ENCODE measurements around the gene SLC36A3.
"Not testable (repeated sequence)": the region's sequence is repeated elsewhere in the genome, so short reads cannot be mapped to it uniquely, and the experiment has no call there.

Gene SLC36A3

DNA sequence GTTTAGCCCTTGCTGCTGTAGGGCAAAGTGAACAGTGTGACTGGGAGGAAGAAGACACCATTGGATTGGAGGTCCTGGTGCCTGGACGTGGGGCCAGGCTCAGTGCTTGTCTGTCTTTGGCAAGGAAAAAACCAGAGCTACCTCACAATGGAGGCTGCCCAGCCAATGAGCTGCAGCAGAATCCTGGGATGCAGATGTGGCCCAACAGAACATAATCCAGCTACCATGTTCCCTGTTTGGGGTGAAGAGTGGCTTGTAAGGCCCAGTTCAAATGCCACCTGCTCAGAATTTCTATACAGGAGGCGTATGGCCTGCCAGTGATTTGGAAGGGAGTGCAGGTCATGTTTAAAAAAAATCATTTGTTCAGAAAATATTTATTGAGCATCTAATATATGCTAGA, at the start of gene SLC36A3:
TSS of gene SLC36A3 (minus strand) at position 101 of the 400 bp plus-strand sequence. CDS start 412 bp downstream, outside the sequence.
- DNase-seq (ENCODE audit: low read depth in 2 of 3, low spot score in 1 of 3), result no peak

- DNase-seq (ENCODE audit: low read depth in 2 of 3, low spot score in 1 of 3), result no peak
These were observed 48.1 kb upstream of the SLC36A3 start for GRCh38 chr5:151351671-151352070.

- DNase-seq (ENCODE audit: low read depth in 2 of 3, low spot score in 1 of 3), result no peak
These were observed 45.2 kb upstream of the SLC36A3 start for GRCh38 chr5:151348789-151349188.

- DNase-seq (ENCODE audit: low read depth in 2 of 3, low spot score in 1 of 3), result no peak
These were observed 43.8 kb upstream of the SLC36A3 start, which contains the start of gene SLC36A2 for GRCh38 chr5:151347369-151347768. TSS of gene SLC36A2 (minus strand) at chr5:151347559. CDS start at chr5:151347460, 99 bp downstream.

DNA sequence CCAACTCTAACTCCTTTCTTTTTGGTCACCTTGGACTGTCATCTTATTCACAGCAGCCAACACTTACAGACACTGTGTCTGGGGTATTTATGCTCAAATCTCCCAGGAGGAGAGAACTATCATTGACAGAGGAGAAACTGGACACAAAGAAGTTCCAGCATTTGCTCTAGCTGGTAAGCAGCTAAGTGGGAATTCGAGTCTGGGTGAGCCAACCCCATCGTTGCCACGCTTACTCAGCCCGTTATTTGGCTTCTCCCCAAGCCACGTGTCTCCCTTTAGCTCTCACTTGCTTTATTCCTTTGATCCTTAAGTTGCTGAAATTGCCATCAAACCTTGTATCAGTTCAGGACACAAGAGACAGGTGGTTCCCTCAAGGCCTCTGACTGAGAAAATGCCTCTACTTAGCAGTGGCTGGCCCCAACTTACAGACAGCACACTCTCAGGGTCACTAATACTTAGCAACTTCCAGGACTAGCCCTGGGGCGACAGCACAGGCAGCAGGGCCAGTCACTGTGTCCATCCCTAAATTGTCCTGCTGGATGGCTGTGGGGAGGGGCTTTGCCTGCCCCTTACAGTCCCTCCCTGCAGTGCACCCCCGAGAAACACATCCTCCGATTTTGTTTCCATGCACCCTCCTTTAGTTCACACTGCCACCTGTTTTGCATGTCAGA, 42.4 kb upstream of the SLC36A3 start:
- no peak for DNase-seq (ENCODE audit: low read depth in 2 of 3, low spot score in 1 of 3)

- DNase-seq (ENCODE audit: low read depth in 2 of 3, low spot score in 1 of 3), result no peak
These were observed 41.7 kb upstream of the SLC36A3 start for GRCh38 chr5:151345187-151345807.

DNA sequence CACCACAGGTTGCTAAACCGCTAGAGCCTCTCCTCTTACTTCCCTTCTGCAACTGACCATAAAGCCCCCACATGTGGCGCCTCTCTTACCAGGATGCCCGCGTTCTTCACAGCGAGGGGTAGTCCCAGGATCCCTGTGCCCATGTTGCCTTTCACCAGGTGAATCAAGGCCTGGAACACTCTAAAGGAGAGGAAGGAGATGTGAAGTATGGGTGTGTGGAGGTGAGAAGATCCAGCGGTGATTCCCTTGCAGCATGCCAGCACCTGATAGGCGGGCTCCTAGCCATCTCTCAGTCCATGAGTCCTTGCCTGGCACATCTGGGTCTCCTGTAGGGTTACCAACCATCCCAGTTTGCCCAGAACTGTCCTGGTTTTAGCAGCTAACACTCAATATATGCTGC, 40.5 kb upstream of the SLC36A3 start:
- DNase-seq (ENCODE audit: low read depth in 2 of 3, low spot score in 1 of 3), result no peak

GRCh38 chr5:151340004-151340403, 36.4 kb upstream of the SLC36A3 start:
- no peak for DNase-seq (ENCODE audit: low read depth in 2 of 3, low spot score in 1 of 3)

GRCh38 chr5:151338734-151339133, 35.2 kb upstream of the SLC36A3 start:
- no peak for DNase-seq (ENCODE audit: low read depth in 2 of 3, low spot score in 1 of 3)

- DNase-seq (ENCODE audit: low read depth in 2 of 3, low spot score in 1 of 3), result no peak
These were observed 29.3 kb upstream of the SLC36A3 start for GRCh38 chr5:151332857-151333256.

DNA sequence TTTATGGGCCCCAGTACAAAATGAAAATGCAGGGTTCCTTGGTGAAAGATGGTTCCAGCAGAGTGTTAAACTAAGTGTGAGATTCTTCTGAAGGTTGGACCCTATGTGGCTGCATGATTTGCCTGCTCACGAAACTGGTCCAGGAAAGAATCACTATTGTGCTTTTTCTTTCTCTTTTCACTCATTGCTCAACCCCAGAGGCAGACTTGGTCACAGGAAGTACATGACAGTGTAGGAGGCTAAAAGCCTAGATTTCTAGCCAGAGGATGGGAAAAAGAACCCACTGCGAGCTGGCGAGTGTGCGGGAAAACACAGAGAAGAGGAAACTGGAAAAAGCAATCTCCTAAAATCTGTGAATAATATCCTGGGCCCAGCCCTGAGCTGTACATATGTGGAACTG, 25.2 kb upstream of the SLC36A3 start:
- no peak for DNase-seq (ENCODE audit: low read depth in 2 of 3, low spot score in 1 of 3)

- DNase-seq (ENCODE audit: low read depth in 2 of 3, low spot score in 1 of 3), result no peak
These were observed 24.0 kb upstream of the SLC36A3 start for GRCh38 chr5:151327585-151327984.

- DNase-seq (ENCODE audit: low read depth in 2 of 3, low spot score in 1 of 3), result no peak
These were observed 22.7 kb upstream of the SLC36A3 start for GRCh38 chr5:151326266-151326665.

DNA sequence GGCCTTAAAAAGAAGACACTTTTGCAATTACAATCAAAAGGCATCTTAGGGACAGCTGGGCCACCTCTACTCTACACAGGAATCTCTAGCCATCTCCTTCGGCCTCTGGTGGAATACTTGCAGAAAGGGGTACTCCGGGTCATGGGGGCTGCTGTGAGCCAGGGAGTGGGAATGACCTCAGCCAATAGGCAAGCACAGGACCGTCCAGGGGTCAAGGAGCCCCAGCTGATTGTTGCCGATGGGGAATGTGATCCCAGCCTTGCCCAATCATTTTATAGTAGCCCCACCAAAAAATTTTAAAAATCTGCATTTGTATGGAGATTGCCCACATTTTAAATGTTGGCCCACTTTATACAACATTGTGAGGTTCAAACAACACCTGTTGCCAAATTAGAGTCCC, 16.9 kb upstream of the SLC36A3 start:
- DNase-seq (ENCODE audit: low read depth in 2 of 3, low spot score in 1 of 3), result no peak

- no peak for DNase-seq (ENCODE audit: low read depth in 2 of 3, low spot score in 1 of 3)
These were observed 15.5 kb upstream of the SLC36A3 start for GRCh38 chr5:151318850-151319732.

GRCh38 chr5:151317871-151318270, 14.3 kb upstream of the SLC36A3 start:
- no peak for DNase-seq (ENCODE audit: low read depth in 2 of 3, low spot score in 1 of 3)

DNA sequence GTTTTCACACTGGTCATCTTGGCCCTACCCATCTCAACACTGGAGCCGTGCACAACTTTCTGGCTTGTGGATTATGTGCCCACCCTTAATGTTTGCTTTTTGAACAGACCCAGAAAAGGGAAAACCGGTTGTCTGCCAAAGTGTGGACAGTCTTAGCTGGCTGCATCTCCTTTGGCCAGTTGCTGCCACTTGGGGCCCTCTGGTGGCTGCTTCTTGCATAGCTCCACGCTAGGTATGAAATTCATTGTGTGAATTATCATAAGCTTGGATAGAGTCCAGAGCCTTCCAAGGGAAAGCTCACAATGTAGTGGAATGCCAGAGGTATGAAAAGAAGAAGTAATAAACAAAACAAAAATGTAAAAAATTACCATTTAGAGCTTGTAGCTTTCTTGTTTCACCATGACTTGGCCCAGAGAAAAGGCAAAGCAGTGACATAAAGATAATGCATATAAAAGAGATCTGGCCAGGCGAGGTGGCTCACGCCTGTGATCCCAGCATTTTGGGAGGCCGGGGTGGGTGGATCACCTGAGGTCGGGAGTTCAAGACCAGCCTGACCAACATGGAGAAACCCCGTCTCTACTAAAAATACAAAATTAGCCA, 12.5 kb upstream of the SLC36A3 start:
- peak; percentile 28 to 66 (median 63) for DNase-seq (ENCODE audit: low read depth in 2 of 3, low spot score in 1 of 3)

DNA sequence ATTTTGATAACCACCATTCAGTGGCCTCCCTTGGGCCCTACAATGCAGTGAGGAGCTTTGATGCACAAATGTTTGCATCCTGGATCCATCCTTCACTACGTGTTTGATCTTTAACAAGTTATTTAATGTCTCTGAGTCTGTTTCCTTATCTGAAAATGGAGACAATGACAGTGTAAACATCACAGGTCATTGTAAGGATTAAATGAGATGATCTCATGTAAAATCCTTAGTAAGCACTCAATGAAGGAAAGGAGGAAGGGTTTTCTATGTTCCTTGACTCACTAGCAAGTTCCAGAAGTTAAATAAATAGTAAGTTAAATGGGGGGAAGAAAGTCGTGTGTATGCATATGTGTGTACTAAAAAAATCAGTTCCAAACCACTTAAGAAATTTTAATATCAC, 9.8 kb upstream of the SLC36A3 start:
- DNase-seq (ENCODE audit: low read depth in 2 of 3, low spot score in 1 of 3), result no peak

- no peak for DNase-seq (ENCODE audit: low read depth in 2 of 3, low spot score in 1 of 3)
These were observed 9.3 kb upstream of the SLC36A3 start for GRCh38 chr5:151312756-151313324.

DNA sequence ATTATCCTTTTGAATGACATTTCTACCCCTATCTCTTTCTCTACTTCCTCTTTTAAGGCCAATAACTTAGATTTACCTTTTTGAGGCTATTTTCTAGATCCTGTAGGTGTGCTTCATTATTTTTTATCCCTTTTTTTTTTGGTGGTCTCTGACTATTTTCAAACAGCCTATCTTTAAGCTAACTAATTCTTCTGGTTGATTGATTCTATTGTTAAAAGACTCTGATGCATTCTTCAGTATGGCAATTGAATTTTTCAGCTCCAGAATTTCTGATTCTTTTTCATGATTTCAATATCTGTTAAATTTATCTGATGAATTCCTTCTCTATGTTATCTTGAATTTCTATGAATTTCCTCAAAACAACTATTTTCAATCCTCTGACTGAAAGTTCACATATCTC, 7.4 kb upstream of the SLC36A3 start:
- DNase-seq (ENCODE audit: low read depth in 2 of 3, low spot score in 1 of 3), result no peak

GRCh38 chr5:151309821-151310220, 6.3 kb upstream of the SLC36A3 start:
- not testable (repeated sequence) for DNase-seq (ENCODE audit: low read depth in 2 of 3, low spot score in 1 of 3)
